NCI-H1694 (cell line): ENCODE results near the gene ZBTB5.
"Not testable (repeated sequence)": the region's sequence is repeated elsewhere in the genome, so short reads cannot be mapped to it uniquely, and the experiment has no call there.

Experiments
- DNase-seq: peaks from one replicate; lab custom pipeline; 2025; lab: John Stamatoyannopoulos, UW

Gene ZBTB5

DNA sequence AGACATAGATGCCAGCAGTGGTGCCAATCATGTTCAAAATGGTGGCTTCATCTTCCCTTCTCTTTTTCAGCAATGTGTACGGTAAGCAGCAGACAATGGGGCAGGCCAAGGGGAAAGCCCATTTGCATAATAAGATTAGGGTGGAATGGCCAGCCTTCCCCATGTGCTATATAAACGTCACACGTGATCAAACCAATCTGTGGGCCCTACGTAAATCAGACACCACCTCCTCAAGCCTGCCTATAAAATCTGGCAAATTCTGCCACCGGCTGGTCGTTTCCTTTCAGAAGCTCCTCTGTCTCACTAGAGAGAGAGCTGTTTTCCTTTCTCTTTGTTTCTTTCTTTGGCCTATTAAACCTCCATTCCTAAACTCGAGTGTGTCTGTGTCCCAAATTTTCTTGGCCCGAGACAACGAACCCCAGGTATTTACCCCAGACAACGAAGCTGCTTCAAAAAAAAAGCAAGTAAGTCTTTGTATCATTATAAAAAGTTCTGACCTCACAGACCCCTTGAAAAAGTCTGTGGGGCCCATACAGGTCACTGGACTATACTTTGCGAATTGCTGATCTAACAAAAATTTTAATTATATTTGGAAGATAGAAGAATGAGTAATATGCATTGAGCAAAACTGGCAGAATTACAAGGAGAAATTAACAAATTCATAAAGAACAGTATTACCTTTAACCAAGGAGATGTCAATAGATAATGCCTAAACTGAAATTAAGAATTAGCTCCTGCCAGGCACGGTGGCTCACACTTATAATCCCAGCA, 15.2 kb downstream of the ZBTB5 start:
- DNase-seq: no peak

GRCh38 chr9:37447111-37447510, 18.1 kb downstream of the ZBTB5 start:
- no peak for DNase-seq

- no peak for DNase-seq
These were observed 18.8 kb downstream of the ZBTB5 start for GRCh38 chr9:37446401-37446800.

GRCh38 chr9:37445832-37446231, 19.4 kb downstream of the ZBTB5 start:
- no peak for DNase-seq

DNA sequence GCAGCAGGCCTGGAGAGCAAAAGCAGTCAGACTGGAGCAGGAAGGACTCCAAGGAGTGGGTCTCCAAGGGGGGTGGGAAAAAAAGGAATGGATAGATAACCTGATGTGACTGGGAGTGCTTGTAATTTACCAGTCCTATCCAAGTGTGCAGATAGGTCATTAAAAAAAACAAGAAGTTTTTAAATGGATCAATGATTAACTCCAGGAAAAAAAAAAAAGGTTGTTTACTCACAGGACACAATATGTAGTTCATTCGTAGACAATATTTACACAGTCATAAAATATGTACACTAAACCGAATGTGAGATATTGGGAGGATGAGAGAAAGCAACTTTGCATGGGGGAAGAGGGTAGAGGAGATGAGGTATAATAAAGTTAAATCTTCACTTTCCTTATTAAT, 20.4 kb downstream of the ZBTB5 start:
- no peak for DNase-seq

DNA sequence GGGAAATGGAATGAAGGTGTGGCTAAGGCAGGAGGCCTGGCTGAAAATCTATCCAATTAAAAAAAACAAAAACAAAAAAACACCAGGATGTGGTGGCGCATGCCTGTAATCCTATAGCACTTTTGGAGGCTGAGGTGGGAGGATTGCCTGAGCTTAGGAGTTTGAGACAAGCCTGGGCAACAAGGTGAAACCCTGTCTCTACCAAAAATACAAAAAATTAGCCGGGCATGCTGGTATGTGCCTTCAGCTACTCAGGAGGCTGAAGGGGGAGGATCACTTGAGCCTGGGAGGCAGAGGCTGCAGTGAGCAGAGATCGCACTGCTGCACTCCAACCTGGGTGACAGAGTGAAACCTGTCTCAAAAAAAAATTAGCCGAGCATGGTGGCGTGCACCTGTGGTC, 21.7 kb downstream of the ZBTB5 start:
- no peak for DNase-seq

DNA sequence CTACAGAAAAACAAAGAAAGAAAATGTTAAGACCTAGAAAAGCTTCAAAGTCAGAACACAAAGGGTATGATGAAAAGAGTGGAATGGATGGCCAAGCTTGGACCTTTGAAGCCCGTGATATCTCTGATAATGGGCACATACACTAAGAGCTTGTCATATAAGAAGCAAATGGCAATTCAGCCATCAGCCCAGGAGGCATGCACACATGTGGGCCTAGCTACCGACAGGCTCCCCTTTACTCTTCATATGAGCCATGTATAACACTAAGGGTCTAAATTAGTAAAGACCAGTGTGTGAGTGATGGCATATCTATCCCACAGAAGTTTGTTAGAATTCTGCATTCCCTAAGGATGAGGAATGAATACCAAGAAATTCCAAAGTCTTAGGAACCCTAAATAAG, 22.7 kb downstream of the ZBTB5 start:
- DNase-seq: no peak

GRCh38 chr9:37441776-37442370, 23.4 kb downstream of the ZBTB5 start:
- DNase-seq: no peak

- DNase-seq: no peak
These were observed 26.9 kb downstream of the ZBTB5 start for GRCh38 chr9:37438359-37438758.

GRCh38 chr9:37437621-37438020, 27.6 kb downstream of the ZBTB5 start:
- DNase-seq: no peak

DNA sequence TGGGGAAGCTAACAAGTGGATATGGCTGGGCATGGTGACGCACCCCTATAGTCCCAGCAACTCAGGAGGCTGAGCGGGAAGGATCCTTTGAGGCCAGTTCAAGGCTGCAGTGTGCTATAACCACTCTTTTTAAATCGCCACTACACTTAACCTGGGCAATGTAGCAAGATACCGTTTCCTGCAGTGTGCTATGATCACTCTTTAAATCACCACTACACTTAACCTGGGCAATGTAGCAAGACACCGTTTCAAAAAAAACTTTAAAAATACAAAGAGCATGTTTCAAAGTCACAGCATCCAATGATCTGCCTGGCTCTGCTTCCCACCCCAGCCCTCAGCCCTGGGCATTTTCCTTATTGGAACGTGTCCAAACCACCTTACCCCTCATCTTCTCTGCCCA, 28.2 kb downstream of the ZBTB5 start:
- DNase-seq: no peak

DNA sequence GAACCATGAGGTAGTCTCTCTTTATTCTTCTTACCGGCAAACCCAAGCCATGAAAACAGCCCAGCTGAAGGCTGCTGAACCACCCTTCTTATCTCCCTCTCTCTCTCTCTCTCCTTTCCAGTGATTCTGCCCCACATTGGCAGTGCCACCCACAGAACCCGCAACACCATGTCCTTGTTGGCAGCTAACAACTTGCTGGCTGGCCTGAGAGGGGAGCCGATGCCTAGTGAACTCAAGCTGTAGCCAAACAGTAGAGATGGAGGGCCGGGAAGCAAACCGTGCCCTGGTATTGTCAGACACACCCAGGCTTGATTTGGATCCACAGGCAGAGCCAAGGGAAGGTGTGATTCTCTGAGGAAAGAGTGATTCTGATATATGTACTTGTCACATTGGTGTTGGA, 28.7 kb downstream of the ZBTB5 start:
- no peak for DNase-seq

GRCh38 chr9:37433867-37434371, 31.3 kb downstream of the ZBTB5 start:
- no peak for DNase-seq

GRCh38 chr9:37432020-37432419, 33.2 kb downstream of the ZBTB5 start:
- no peak for DNase-seq

DNA sequence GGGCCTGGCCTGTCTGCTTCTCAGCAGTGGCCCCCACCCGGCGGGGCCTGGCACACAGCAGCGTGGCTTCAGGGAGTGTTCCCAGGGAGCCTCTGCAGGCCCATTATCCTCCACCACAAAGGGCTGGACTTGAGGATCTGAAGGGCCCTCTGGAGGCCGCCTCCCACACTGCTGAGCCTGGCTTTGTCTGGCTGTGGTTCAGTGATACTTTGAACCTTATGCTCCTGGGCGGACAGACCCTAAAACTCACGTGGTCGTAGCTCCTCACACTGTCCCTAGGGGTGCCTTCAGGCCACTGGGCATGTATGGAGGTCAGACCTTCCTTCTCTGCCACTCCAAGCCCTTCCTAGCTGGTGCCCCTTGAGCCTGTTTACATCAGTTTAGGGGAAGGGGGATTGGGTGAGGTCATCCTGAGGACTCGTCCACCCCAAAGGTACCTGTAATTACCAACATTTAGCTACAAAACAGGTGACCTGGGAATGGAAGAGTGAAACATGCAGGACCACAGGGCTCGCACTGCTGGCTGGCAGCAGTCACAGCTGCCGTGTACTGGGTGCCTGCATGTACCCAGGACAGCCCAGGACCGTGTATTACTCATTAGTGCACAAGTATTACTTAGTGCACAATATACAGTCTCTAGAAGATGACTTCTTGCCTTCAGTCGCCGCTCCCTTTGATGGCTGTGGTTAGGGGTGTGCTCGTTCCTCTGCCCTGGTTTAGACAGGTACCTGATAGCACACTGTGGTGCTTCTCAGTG, 34.2 kb downstream of the ZBTB5 start:
- no peak for DNase-seq

DNA sequence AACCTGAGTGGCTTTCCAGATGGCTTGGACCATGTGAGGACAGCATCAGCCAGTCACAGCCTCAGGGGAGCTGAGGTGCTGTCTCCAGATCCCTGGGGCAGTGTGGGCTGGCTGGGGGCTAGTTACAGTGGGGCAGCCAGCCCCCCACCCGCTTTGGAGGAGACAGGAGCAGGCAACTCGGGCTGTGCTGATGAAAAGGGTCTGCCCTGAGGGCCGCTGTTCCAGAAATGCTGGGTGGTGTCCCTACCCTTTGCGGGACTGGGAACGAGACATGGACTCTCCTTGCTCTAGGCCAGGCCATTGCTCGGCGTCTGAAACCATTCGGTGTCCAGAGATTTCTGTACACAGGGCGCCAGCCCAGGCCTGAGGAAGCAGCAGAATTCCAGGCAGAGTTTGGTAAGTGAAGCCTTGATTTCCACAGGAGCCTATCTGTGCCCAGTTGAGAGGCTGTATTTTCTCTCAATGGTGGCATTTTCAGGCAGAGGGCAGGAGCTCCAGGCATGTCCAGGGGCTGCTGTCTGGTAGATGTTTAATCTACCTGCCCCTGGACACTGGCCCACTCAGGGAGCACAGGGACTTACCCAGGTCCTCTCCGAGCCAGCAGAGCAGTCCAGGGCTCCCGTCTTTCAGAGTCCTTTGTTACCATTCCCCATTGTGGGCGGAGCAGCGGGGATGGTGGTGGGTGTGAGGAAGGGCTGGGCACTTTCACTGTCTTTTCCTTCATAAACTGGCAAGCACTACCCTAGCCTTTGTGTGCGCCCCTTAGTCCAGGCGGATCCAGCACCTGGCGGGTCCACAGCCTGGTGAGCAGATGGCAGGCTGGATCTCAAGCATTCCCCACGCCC, 35.6 kb downstream of the ZBTB5 start:
- no peak for DNase-seq

- no peak for DNase-seq
These were observed 36.9 kb downstream of the ZBTB5 start for GRCh38 chr9:37428345-37428744.

GRCh38 chr9:37426846-37427245, 38.4 kb downstream of the ZBTB5 start:
- DNase-seq: no peak

- not testable (repeated sequence) for DNase-seq
These were observed 38.8 kb downstream of the ZBTB5 start for GRCh38 chr9:37426431-37426830.

- no peak for DNase-seq
These were observed 39.9 kb downstream of the ZBTB5 start for GRCh38 chr9:37425298-37425752.

- no peak for DNase-seq
These were observed 40.5 kb downstream of the ZBTB5 start for GRCh38 chr9:37424686-37425297.
